Non-pigmented ciliary epithelial cell (primary cell): ENCODE data around the gene RUFY4.
"Not testable (repeated sequence)": the region's sequence is repeated elsewhere in the genome, so short reads cannot be mapped to it uniquely, and the experiment has no call there.

ENCODE experiments used
- DNase-seq: peaks from one replicate; pipeline ENCODE4 v3.0.0-alpha.2; 2010; ENCODE audit warnings: low read depth

Gene RUFY4

DNA sequence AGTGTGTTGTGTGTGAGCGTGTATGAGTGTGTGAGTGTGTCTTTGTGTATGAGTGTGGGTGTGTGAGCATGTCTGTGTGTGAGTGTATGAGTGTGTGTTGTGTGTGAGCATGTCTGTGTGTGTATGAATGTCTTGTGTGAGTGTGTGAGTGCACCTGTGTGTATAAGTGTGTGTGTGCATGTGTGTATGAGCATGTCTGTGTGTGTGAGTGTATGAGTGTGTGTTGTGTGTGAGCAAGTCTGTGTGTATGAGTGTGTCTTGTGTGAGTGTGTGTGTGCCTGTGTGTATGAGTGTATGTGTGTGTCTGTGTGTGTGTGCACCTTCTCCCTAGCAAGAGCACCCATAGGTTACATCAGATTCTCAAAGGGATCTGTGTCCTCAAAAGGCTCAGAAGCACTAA lies 37.8 kb upstream of the RUFY4 start:
- DNase-seq = no peak

- no peak for DNase-seq
Measured at GRCh38 chr2:218031771-218032257, 37.2 kb upstream of the RUFY4 start.

- no peak for DNase-seq
Measured at GRCh38 chr2:218032336-218033171, 36.5 kb upstream of the RUFY4 start.

- no peak for DNase-seq
Measured at GRCh38 chr2:218033208-218033589, 35.9 kb upstream of the RUFY4 start.

DNA sequence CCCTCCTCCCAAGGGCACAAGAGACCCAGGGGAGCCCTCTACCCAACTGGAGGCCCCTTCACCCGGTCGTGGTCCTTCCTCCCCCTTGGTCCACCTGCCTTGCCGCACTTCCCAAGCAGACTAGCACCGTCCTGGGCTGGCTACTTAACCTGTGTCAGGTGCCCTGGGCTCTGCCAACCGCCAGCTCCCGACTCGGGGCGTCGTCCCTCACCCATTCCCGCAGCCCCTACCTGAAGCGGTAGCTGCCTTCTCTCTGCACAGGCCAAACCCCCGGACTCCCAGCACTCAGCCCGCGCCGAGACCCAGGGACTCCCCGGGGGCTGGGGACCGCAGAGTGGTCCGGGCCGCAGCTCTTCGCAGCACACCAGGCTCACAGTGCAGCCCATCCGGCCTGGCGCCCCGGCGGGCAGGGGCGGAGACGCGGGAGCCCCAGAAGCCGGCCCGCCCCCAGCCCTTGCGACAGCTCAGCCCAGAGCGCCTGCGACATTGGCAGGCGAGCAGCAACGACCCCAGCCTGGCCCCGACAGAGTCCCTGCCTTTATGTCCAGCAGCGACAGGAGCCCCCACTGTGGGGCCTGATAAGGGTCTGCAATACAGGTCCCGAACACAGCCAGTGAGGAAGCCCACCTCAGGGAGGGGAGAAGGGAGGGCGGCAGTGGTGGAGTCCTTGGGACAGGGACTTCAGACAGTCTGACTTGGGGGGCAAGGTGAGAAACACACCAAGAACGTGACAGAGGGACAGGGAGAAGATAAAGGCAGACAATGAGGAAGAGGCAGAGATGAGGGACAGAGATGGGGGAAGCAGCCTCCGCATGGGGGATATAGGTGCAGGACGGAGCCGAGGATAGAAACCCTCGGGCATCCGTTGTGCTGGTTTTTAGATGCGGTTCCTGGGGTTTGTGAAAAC lies 35.2 kb upstream of the RUFY4 start:
- DNase-seq = no peak

DNA sequence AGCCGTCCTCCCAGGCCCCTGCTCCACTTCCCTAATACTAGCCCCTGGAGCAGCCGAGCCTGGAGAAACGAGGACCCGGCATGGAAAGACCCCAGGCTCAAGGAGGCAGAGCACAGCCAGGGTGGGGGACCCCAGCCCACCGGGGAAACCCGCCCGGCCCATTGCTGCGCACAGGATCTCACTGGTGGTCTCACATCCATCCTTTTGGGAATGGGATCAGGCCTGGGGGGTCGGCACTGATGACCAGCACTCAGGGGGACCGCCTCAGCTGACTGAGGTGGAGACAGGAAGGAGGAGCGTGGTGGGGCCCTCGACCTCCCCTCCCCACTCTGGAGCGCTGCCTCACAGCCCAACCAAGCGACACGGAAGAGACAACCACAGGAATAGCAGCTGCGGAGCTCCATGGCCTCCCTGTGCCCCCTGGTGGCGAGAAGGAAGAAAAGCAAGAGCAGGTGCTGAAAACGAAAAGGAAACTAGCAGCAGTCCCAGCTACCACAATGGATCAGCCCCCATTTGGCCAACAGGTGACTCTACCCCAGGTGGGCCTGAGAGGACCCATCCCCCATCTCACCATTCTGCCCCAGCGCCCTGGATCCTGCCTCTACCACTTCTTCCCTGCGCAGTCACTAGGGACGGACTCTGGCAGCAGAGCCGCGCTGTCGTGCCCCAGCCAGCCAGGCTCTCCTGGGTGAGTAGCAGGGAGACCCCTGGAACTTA lies 34.4 kb upstream of the RUFY4 start:
- DNase-seq = peak; percentile 13

DNA sequence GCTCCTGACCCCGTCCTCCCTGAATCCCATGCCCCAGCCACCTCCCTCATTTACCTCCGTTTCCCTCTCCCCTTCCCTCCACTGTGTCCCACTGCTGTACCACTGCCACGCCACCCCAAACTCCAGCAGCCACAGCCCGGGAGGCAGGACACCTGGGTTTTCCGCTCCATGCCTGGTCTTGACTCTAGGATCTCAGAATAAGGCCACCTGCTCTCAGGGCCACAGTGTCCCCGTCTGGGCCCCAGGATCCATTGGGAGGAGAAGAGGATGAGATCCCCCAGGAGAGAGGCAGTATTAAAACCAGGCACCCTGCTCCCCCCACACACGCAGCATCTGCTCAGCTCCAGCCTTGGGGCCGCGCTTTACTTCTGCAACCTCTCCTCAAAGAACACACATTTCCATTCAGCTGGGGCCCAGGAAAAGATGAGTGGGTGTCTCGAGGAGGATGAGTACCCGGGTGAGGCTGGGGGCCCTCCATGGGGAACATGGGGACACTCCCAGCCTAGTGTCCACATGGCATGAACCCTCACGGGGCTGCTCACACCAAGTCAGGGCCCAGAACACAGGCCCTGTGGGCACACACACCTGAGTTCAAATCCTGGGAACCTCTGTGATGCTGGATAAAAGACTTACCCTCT lies 33.5 kb upstream of the RUFY4 start:
- no peak for DNase-seq

DNA sequence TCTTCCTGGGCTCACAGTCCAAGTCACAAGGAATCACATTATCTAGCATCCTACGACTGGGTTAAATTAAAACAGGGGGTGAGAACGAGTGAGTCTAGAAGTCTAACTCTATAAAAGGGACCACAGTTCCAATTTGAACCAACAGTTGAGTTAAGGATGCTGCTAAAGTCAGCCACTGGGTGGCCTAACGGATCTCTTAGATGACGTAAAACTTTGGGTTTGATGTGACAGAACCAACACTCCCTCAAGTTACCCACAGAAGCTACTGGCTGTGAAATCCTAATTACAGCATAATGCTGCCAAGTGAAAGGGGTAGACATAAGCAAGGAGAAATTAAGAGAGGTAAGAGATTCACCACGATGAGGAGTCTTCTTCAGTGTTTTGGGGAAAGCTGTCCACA lies 32.7 kb upstream of the RUFY4 start:
- DNase-seq = no peak

DNA sequence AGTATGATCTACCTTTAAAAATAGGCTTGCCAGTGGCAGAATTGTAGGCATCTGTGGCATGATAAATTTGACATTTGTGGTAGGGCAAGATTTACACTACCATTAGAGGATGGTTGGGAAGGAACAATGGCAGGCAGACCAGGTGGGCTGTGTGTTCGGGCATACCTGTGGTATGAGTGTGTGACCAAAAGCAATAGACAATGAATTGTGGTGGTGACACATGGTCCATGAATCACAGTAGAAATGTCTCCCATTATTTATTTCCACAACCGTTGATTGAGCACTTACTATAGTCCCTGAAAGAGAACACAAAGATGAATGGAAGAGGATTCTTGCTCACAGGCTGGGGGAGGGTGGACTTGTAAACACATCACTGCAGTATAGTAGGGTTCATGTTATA lies 29.9 kb upstream of the RUFY4 start:
- DNase-seq = no peak

DNA sequence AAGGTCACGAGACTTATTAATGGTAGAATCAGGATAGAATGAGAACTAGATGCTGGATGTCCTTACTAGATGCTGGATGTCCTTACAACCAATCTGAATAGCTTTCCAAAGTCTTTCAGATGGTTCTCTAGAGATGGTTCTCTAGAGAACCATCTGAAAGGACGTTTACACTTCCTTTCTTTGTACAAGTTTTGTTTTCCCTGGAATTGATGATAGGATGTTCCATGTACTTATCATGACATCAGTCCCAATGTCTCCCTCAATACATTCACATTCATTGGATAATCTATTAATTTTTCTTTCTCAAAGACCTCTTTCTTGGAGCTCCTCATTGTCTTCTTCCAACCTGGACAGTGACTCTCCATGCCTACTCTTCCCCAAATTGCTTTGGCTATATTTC lies 28.2 kb upstream of the RUFY4 start:
- no peak for DNase-seq

DNA sequence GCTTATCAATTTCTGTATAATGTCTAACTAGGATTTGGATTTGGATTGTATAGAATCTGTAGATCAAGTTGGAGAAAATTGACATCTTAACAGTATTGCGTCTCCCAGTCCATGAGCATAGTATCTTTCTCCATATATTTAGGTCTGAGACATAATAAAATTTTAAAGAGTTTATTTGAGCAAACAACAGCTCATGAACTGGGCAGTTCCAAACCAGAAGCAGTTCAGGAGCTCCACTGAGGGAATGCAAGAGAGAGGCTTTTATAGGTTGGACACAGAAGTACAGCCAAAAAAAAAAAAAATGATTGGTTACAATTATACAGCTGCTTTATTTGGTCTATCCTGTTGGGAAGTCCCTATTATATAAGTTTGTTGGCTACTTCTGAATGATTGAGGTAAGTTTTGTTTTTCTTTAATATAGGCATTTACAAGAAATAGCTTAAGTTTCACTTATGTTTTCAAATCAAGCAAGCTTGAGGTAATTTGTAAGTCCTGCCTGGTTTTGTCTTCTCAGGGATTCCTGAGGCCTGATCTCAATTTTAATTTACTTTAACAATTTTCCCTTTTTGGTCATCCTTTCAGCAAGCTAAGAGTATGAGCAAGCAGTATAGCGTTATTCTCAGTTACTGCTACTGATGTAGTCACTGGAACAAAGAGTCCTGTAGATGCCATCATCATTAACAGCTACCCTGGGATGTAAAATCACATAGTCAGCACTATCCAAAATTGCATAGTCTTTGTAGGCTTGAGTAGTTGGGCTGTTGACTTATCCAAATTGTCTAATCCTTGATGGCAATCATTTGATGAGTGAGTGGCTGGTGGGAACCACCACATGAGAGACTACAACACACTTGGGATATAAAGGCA lies 27.5 kb upstream of the RUFY4 start:
- DNase-seq = no peak

GRCh38 chr2:218043100-218043499 lies 26.0 kb upstream of the RUFY4 start:
- no peak for DNase-seq

GRCh38 chr2:218043701-218044109 lies 25.3 kb upstream of the RUFY4 start:
- no peak for DNase-seq

GRCh38 chr2:218044599-218044998 lies 24.5 kb upstream of the RUFY4 start:
- not testable (repeated sequence) for DNase-seq

- no peak for DNase-seq
Measured at GRCh38 chr2:218046238-218046637, 22.8 kb upstream of the RUFY4 start.

GRCh38 chr2:218047536-218048225 lies 21.4 kb upstream of the RUFY4 start:
- no peak for DNase-seq

- DNase-seq = no peak
Measured at GRCh38 chr2:218051903-218052302, 17.1 kb upstream of the RUFY4 start.

GRCh38 chr2:218059289-218059688 lies 9.8 kb upstream of the RUFY4 start:
- DNase-seq = no peak

GRCh38 chr2:218060118-218060517 lies 8.9 kb upstream of the RUFY4 start:
- no peak for DNase-seq

DNA sequence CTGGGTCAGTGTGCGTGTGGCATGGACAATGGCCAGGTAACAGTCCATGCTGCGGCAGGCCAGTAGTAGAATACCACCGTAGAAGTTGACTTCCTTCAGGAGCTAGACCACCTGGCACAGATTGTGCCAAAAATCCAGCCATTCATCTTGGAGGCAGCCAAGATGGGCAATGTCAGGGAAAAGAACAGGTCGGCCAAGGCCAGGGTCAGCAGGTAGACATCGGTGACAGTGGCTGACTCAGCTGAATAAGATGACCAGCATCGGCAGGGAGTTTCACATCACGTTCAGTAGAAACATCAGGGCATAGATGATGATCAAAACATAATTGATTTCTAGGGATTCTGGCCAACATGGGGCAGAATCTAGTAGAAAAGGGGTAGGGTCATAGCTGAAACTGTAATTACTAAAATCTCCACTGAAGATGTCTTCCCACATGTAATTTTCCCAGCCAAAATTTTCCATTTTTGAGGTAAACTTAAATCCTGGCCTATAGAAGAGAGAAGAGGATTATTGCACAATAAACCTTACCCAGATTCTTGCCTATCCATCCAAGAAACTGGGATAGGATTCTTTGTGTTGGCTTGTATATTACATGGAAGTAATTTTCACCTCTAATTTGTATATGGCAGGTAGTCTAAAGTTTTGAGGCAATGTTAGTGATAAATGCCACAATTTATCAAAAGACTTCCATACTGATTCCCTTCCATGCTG lies 7.9 kb upstream of the RUFY4 start:
- DNase-seq = no peak
